C1 segment of cervical spinal cord (tissue), 14 donors: ENCODE data around the gene CYP2R1.
"Not testable (repeated sequence)": the region's sequence is repeated elsewhere in the genome, so short reads cannot be mapped to it uniquely, and the experiment has no call there.

Source experiments
- DNase-seq, 14 donors: peaks; one replicate each; lab custom pipeline; 2025; lab: John Stamatoyannopoulos, UW

Gene CYP2R1

DNA sequence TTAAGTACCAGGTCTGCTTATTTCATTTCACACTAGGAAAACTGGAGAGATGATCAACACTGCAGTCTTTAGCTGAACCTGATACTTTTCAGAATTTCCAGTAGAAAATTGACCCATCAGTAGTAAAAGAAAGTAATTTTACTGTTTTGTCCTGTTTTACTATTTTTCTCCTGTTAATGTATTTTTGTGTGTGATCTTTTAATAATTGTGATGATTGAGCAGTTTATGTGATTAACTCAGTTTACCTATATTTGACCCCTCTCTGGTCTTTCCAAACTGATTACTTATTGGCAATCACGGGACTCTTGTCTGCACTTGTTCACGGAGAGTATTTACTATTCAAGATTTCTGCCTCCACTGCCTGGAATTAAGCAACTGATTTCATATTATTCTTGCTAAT lies 546 bp upstream of the CYP2R1 start:
- DNase-seq: no peak

DNA sequence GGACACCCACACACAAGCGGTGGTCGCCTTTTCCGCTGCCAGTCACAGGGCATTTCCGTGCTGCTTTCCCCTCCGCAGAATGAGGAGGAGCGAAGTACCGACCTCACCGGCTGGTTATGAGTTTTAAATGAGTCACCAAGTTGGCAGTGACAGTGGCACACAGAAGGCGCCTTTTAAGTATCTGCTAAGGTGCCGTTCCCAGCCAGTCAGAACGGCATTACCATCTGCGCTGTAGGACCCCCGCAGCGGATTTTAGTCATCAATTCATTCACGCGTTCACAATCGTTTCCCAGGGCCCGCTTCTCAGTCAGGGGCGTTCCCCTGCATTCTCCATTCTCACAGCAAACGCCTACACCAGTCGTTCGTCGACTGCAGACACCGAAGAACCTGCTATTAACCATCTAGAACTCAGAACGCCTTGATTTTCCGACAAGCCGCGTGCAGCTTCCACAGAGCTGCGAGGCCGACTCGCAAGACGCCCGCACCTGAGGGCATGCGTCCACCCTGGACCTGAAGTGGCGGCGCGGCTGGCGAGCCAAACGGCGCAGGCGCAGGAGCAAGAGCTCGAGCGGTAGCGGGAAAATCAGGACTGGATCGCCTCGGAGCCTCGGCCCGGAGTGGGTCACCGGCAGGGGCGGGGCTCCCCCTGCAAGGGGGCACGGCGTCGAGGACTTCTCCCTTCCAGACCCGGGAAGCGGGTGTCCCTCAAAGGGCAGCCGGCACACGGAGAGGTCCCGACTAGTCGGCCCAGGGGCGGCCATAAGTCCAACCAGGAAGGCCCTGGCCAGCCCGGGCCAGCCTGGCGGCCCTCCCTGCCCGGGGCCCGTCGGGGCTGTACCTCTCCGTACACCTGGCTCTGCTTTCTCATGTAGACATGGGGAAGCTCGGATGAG lies 642 bp downstream of the CYP2R1 start:
- DNase-seq: peak in 13 of 14 donors; percentile 47 to 88 (median 80)

DNA sequence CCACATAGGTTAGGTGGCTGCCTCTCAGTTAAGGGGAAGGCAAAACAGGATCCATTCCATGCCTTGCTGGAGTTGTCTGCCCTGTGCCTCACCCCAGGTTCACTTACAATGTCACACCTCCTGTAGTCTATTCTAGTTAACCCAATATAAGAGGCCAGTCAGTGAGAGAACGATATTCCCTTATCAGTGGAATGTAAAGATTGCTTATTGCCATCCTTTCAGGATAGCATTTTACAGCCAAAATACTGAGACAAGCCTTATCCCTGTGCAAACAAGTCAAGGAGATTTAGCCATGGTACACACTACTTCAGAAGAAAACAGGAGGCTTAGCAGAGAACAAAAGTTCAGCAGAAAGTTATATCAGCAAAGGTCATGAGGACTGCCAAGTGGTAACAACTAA lies 5.5 kb downstream of the CYP2R1 start:
- DNase-seq: no peak

DNA sequence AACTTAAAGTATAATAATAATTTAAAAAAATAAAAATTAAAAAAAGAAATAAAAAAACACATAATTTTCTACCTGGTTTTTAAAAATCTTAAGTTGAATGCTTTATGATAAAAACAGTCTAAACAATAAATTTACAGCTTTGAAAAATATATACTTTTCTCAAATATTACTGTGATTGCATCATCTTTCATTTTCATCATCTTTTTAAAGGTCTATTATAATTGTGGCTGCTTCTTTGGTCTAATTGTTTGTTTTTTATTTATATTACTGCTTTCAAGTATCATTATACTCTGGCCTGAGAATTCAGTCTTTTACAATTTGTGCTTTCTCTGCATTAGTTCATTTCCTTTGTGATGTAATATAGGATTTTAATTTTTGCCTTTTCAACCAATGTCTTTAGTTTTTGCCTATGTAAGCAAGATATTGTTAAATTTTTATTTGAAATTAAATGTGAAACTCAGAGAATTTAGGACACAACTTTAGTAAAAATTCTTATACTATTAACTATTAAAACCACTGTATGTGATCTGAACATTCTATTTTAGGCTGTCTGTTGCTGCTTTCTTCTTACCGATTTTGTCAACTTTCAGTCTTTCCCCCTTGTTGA lies 7.3 kb downstream of the CYP2R1 start:
- no peak for DNase-seq

DNA sequence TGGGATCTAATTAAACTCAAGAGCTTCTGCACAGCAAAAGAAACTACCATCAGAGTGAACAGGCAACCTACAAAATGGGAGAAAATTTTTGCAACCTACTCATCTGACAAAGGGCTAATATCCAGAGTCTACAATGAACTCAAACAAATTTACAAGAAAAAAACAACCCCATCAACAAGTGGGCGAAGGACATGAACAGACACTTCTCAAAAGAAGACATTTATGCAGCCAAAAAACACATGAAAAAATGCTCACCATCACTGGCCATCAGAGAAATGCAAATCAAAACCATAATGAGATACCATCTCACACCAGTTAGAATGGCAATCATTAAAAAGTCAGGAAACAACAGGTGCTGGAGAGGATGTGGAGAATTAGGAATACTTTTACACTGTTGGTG lies 8.3 kb downstream of the CYP2R1 start:
- not testable (repeated sequence) for DNase-seq

DNA sequence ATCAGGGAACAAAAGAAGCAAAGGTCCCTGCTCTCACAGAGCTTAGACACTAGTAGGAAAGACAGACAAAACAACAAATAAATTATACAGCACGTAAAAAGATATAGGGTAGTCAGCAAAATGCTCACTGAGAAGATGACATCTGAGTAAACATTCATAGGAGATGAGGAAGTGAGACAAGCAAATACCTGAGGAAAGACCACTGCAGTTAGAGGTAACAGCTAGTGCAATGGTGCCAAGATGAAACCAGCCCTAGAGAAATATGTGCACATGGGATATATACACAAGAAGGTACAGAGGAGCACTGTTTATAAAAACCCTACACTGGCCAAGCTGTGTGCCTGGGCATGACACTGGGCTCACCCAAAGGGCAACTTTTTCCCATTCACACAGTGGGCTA lies 9.8 kb downstream of the CYP2R1 start:
- DNase-seq: no peak

DNA sequence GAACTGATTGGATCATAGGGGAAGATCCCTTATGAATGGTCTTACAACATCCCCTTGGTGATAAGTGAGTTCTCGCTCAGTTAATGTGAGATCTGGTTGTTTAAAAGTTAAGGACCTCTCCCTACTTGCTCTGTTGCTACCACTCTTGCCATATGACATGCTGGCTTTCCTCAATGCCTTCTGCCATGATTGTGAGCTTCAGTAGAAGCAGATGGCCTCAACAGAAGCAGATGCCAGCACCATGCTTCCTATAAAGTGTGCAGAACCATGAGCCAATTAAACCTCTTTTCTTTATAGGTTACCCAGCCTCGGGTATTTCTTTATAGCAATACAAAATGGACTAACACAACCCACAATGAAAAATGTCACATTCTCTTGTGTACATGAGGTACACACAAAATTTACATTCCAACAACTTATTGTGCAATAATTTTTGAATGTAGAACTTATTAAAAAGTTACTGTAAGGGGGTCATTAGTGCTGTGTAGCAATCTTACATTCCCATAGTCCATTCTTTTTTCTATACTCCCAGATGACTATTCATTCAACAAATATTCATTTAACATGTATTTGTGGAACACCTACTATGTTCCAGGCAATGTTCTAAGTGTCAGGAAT lies 10.3 kb downstream of the CYP2R1 start:
- DNase-seq: peak in 1 of 14 donors; percentile 41

DNA sequence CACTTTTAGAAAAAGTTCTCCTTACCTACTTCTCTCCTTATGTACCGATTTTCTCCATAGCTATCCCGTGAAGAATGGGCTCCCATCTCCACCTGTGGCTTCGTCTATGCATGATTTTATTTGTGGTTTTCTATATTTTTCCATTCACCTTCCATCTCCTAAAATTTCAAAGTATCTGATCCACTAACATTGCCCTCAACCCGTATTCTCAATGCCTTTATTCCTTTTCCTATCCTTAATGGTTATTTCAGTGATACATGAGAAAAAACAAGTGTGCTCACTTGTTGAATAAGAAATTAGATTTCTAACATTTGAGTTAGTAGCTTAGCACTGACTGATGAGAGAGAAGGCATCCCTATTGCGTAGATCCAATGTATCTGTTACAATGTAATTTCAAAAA lies 16.9 kb downstream of the CYP2R1 start:
- DNase-seq: no peak

DNA sequence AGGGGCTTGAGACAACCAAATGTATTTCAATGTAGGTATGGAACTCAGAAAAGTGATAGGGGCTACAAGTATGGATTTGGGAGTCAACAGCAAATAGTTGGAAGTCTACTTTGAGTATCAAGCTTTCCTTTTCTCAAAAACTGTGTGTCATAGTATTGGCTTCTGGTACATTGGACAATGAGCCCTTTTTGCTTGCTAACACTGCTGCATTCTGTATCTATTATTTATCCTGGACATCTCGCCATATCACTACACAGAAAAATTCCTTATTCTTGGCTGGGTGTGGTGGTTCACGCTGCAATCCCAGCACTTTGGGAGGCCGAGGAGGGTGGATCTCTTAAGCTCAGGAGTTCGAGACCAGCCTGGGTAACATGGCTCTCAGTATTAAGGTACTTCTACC lies 18.4 kb downstream of the CYP2R1 start:
- peak in 1 of 14 donors; percentile 9 for DNase-seq

DNA sequence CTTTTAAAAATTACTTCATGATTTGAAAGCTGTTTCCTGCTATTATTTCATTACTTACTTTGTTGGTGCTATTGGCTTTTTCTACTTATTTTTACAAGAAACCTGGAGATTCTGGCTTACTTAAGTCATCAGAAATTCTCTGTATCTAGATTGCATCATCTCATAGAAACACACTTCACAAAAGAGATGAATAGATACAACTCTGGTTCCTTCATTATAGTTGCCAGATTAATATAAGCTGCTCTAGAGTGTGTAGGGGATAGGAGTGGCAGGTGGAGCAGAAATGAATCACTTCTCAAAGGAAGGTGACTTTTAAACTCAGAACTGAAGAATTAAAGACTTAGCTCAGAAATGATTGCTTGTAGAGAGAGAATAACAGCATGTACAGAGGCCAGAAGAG lies 20.0 kb downstream of the CYP2R1 start:
- no peak for DNase-seq

DNA sequence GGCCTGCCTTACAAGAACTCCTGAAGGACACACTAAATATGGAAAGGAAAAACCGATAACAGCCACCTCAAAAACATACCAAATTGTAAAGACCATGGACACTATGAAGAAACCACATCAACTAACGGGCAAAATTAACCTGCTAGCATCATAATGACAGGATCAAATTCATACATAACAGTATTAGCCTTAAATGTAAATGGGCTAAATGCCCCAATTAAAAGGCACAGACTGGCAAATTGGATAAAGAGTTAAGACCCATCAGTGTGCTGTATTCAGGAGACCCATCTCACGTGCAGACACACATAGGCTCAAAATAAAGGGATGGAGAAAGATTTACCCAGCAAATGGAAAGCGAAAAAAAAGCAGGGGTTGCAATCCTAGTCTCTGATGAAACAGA lies 28.3 kb downstream of the CYP2R1 start:
- not testable (repeated sequence) for DNase-seq

DNA sequence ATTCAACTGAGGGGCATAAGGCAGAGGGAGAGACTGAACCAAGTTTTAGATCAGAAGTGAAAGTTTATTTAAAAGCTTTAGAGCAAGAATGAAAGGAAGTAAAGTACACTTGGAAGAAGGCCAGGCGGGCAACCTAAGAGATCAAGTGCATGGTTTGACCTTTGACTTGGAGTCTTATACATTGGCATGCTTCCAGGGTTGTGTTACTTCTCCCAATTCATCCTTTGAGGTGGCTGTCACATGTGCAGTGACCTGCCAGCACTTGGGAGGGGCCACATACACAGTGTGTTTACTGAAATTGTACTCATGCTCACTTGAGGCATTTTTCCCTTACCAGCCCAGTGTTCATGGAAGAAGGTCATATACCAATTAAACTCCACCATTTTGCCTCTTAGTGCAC lies 30.4 kb downstream of the CYP2R1 start:
- DNase-seq: no peak

DNA sequence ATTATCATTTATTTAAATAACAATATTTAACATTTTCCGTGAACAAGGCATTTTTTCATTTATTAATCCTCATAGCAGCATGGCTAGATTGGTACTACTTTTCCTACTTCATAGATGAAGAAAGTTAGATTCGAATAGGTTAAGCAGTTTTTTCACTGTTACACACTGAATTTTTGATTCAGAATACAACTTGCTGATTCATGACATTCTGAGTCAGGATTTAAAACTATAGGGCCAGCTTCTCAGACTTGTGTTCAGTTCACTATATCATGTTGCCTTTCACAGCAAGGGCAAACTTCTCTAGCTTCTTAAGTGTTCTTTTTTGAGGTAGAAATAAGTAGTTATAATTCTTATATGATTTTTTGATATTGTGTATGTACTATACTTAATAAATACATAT lies 31.5 kb downstream of the CYP2R1 start:
- no peak for DNase-seq

DNA sequence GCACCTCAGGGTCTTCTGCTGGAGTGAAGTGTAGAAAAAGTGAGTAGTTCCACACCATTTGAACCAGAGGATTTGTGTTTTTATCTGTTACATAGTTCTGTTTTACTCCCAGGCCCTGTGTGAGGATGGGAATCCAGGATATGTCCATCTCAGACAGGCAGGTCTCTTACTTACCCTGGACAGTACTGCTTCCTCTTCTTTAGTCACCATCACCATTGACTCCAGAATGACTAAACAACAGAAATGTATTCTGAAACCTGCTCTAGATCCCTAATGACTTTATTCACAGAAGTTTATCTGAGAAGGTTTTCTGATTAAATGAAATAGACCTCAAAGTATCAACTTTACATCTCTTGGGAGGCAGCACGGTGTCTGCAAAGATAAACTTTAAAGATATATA lies 33.6 kb downstream of the CYP2R1 start:
- no peak for DNase-seq

DNA sequence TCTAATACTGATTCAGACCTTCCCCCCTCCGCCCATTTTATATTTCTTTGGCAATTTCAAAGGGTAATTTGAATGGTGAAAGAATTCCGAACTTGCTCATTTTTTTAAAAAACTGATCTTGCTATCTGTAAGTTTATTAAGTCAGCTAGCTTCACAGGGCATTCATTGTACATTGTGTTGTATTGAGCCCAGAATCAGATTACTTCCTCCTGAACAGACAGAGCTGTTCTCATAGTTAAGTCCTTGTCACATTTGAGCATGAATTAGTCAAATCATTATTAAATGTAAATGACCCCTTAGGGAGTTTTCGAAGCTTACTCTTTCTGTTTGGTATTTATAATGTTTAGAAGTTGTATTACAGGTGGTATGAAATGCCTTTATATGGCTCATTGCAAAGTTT lies 34.4 kb downstream of the CYP2R1 start:
- DNase-seq: no peak

DNA sequence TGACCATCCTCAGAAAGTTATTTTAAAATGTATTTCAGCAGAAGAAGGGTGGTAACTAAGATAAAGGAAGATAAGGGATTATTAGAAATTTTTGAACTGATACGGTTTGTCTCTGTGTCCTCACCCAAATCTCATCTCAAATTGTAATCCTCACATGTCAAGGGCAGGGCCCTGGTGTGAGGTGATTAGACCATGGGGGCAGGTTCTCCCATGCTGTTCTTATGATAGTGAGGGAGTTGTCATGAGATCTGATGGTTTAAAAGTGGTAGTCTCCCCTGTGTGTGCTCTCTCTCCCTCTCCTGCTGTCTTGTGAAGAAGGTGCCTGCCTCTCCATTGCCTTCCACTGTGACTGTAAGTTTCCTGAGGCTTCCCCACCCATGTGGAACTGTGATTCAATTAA lies 36.1 kb downstream of the CYP2R1 start:
- no peak for DNase-seq

DNA sequence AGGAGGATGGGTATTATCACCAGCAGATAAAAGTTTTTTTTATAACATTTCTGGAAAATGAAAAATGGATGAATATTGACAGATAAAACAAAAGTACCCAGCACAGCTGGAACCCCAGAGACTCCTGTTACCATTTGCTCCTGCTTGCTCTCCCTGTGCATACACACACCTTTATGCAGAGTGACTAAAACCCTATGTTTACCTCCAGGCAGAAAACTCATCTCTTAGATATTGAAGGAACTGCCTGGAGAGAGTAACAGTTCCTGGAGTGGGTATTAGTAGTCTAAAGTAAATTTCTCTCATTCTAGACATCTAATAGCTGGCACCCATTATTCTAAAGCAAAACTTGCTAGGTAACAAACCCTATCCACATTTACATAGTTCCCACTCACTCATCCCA lies 38.0 kb downstream of the CYP2R1 start:
- no peak for DNase-seq

DNA sequence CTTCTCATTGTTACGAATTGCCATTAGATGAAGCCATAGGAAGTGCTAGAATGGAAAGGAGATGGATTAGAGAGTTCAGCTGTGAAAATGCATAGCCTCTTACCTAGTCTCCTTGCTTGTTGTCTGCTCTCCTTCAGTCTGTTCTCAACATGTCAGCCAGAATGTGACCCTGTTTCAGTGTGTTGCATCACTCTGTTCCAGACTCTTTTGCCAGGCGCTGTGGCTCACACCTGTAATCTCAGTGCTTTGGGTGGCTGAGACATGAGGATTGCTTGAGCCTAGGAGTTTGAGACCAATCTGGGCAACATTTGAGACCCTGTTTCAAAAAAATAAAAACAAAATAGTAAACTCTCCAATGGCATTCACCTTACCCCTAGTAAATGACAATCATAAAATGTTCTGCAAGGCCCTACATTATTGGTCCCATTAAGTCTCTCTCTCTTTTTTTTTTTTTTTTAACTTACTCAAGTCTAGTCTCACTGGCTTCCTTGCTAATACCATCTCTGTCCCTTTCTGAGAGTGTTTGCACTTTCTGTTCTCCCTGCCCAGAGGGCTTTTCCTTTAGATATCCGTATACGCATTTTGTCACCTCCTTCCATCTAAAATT lies 39.4 kb downstream of the CYP2R1 start:
- DNase-seq: no peak

DNA sequence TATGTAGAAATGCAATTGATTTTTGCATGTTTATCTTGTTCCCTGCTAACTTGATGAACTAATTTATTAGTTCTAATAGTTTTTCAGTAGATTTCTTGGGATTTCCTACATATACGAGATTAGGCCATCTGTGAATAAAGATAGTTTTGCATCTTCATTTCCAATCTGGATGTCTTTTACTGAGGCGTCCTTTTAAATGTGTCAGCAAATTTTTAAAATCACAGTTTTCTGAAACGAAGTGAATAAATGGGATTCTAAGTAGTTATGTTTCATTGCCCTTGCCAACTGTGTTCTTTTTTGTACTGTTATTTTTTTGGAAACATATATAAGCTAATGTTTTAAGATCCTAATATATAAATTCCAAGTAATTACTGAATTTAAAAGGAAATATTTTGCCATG lies 50.0 kb downstream of the CYP2R1 start:
- no peak for DNase-seq

DNA sequence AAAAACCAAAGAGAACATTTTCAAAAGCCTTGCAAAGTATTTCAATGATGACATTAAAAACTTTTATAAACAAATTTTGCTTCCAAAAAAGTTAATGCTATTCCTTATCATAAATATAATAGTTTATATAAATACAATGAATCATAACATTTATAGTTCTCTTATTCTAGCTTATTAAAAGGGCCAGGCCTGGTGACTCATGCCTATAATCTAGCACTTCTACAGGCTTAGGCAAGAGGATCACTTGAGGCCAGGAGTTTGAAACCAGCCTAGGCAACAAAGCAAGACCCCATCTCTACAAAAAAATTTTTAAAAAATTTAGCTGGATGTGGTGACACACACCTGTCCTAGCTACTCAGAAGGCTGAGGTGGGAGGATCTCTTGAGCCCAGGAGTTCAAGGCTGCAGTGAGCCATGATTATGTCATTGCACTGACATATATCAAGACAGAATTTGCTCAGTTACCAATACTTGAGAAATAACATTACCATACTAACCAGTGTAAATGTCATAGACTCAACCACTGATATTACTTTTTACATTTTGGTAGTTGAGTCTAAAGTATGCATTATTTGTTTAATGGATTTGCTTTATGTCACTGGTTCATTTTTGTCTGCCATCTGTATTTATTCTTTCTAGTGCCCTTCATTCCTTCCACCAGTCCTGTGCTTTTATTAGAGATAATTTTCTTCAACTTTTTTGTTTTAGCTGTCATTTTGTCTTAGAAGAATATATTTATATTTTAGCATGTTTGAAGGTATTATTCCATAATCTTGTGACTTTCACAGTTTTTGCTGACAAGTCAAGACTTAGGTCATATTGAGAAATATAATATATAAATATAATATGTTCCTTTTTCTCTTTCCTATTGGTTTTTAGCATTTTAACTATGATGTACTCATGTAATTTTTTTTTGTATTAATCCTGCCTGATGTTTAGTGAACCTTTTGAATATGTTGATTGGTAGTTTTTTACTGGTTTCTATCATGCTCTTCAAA lies 56.2 kb downstream of the CYP2R1 start:
- DNase-seq: no peak
